Small intestine (tissue), 7 donors: ENCODE measurements around the gene DSCAML1. TPM values are rescaled to one million over a fixed set of nuclear protein-coding genes. Genes with fewer than 3 reads are reported as not detected.

Experiments
- DNase-seq, 2 donors: peaks; one replicate each; pipeline versions ENCODE4 v3.0.0 to v3.0.0-alpha.2; 2013
- FAIRE-seq: peaks from 2 replicates; lab custom pipeline; 2012; peaks lifted over from hg19 to GRCh38; lab: Jason Lieb, UNC
- H3K27ac ChIP-seq, 3 donors: one replicate each; pipeline ENCODE4 v1.5.1; 2013; ENCODE audit warnings: low read length in 2 of 3, mild to moderate bottlenecking in 2 of 3, control low read depth in 1 of 3, inconsistent platforms in 1 of 3, low read depth in 1 of 3, moderate library complexity in 1 of 3
- H3K27me3 ChIP-seq, 3 donors: one replicate each; pipeline ENCODE4 v1.6.1; 2013; ENCODE audit warnings: low read length in 3 of 3, inconsistent platforms in 1 of 3; ENCODE audit not compliant: control insufficient read depth in 3 of 3, insufficient read depth in 3 of 3
- H3K36me3 ChIP-seq, 3 donors: one replicate each; pipeline ENCODE4 v1.6.1; 2013; ENCODE audit warnings: low read length in 3 of 3, inconsistent platforms in 1 of 3, low read depth in 1 of 3, mild to moderate bottlenecking in 1 of 3, moderate library complexity in 1 of 3; ENCODE audit not compliant: control insufficient read depth in 3 of 3, insufficient read depth in 2 of 3
- H3K4me1 ChIP-seq, 3 donors: one replicate each; pipeline ENCODE4 v1.6.1; 2013; ENCODE audit warnings: low read length in 2 of 3, inconsistent platforms in 1 of 3, low read depth in 1 of 3, mild to moderate bottlenecking in 1 of 3, moderate library complexity in 1 of 3; ENCODE audit not compliant: control insufficient read depth in 3 of 3, insufficient read depth in 2 of 3
- H3K4me3 ChIP-seq, 3 donors: one replicate each; pipeline ENCODE4 v1.5.1; 2013; ENCODE audit warnings: low read length in 3 of 3, control low read depth in 1 of 3, inconsistent platforms in 1 of 3, low read depth in 1 of 3, mild to moderate bottlenecking in 1 of 3, moderate library complexity in 1 of 3
- H3K9me3 ChIP-seq, 2 donors: one replicate each; pipeline ENCODE4 v1.6.1; 2013; ENCODE audit warnings: low read depth in 1 of 2, low read length in 1 of 2; ENCODE audit not compliant: control insufficient read depth in 2 of 2, insufficient read depth in 1 of 2
- WGBS, 3 donors: extraction: QIAGEN DNeasy Blood & Tissue Kit; methylation state at CpG; one replicate each; pipeline ENCODE4 v1.1.7; 2013; 5-methylcytosine and 5-hydroxymethylcytosine counted together
- polyA plus RNA-seq, 4 donors: library from polyadenylated mRNA; stranded (reverse) in 3 of 4; unstranded in 1 of 4; fragments of 200-250 nt in 3 of 4; fragments of 120-200 nt in 1 of 4; gene quantifications; one replicate each; pipeline versions ENCODE4 v1.2.1 to v1.2.3, GENCODE V29; 2013
- donor health status: healthy with polysubstance abuse.
- donor health status: control.
- donor health status: control.
- donor health status: Bipolar disorder and iron deficiency.
- donor health status: healthy.

The DSCAML1 gene
- polyA plus RNA-seq, 4 donors, result under 0.01 to 3.3 (median 0.22) TPM; not detected in 1

DNA sequence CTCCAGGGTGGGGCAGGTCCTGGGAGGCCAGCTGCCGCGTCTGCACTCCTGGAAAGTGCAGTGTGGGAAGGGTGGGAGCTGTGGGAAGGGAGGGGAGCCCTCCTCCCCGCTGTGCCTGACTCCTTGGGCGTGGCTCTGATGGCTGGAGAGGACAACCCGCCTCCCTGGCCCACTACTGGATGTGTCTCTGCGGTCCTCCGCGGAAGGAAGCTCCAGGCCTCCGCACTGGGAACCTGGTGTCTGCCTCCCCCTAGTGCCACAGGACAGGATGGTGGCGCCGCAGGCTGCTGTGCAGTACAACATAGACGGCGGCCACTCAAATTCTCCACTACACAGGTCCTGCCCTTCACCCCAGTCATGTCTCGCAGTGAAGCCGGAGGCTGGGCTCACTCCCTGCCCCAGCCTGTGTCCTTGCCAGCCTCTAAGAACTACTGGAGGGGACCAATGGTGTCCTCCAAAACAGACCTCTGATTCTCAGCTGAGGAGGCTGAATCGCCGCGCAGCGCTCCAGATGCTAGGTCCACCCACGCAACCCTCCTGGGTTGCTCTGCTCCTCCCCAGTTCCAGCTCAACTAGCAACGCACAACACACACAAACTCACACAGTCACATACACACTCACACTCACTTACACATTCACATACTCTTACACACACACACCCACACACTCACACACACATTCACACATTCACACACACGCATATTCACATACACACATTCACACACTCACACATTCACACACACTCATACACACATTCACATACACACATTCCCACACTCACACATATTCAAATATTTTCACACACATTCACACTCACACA is 12.4 kb upstream of the DSCAML1 start:
- 21 to 30% (median 28%) methylated on average over 22 of the region's 22 CpGs for WGBS, 3 donors
- no peak overlapping the region for H3K4me3 ChIP-seq
- no peak for FAIRE-seq
- peak; percentile 59 to 85 for DNase-seq
- H3K4me1 ChIP-seq, result peaks cover 0 to 13% (median 2%) of the 10 kb centered on the region in 3 donors
- no peaks in the 10 kb centered on the region for H3K27me3 ChIP-seq
- peak overlapping the region in 1 of 3 donors; percentile 9 for H3K27ac ChIP-seq
- H3K36me3 ChIP-seq, result no peaks in the 10 kb centered on the region
- no peaks in the 10 kb centered on the region for H3K9me3 ChIP-seq

DNA sequence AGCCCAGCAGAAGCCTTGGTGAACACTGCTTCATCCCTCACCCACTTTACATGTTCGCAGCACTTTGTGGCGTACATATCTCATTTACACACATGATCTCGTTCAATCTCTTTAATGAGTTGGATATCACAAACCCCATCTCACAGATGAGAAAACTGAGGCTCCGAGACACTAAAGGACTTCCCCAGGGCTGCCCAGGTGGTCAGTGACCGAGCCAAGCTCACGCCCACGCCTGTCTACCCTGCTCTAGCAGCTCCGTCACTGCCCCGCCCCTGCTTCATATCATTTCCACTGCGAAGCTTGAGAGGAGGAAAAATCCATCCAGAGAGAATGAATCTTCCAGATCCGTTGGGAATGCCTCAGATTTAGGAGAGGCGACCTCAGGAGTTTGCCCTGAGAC is 11.8 kb upstream of the DSCAML1 start:
- WGBS, 3 donors, result 28 to 56% (median 36%) methylated on average over 12 of the region's 12 CpGs
- H3K9me3 ChIP-seq, result no peaks in the 10 kb centered on the region
- no peaks in the 10 kb centered on the region for H3K36me3 ChIP-seq
- H3K4me1 ChIP-seq, result peaks cover 0 to 6% (median 0%) of the 10 kb centered on the region in 3 donors
- FAIRE-seq (no peak), DNase-seq (peak in 1 of 2 donors; percentile 56)
- H3K27ac ChIP-seq, result peak overlapping the region in 1 of 3 donors; percentile 9
- no peaks in the 10 kb centered on the region for H3K27me3 ChIP-seq
- no peak overlapping the region for H3K4me3 ChIP-seq

DNA sequence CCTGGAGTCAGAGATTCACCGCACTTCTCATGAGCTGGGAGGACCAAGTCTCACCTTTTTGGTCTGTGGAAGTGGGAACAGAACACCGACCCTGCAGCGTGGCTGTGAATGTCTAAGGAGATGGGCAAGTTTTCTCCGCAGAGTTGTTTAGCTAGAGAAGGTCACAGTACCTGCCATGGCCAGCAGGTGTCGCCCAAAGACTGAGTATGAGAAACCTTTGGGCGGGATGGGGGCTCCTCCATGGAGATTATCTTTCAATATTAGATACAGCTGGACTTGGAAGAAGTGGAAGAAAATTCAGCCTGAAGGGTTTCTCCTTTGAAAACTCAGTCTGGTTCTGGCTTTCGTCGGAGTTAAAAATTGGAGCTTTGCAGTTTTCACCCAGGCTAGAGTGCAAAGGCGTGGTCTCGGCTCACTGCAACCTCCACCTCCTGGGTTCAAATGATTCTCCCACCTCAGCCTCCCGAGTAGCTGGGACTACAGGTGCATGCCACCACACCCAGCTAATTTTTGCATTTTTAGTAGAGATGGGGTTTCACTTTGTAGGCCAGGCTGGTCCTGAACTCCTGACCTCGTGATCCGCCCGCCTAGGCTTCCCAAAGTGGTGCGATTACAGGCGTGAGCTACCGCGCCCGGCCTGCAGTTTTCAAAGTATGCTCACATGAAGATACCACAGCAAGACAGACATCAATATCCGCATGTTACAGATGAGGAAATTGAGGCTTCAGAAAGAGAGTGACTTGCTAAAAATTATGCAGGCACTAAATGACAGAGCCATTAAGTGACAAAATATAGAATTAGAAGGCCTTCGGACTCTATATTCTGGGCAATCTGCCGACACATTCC is 10.7 kb upstream of the DSCAML1 start:
- DNase-seq (peak; percentile 62 to 75), FAIRE-seq (no peak)
- Histone ChIP-seq H3K4me3 (no peak overlapping the region), H3K27ac (no peak overlapping the region), H3K4me1 (peaks cover 0 to 6% (median 0%) of the 10 kb centered on the region in 3 donors), H3K9me3 (no peaks in the 10 kb centered on the region), H3K27me3 (no peaks in the 10 kb centered on the region), H3K36me3 (no peaks in the 10 kb centered on the region)
- WGBS, 3 donors, result 32 to 50% (median 39%) methylated on average over 22 of the region's 22 CpGs

DNA sequence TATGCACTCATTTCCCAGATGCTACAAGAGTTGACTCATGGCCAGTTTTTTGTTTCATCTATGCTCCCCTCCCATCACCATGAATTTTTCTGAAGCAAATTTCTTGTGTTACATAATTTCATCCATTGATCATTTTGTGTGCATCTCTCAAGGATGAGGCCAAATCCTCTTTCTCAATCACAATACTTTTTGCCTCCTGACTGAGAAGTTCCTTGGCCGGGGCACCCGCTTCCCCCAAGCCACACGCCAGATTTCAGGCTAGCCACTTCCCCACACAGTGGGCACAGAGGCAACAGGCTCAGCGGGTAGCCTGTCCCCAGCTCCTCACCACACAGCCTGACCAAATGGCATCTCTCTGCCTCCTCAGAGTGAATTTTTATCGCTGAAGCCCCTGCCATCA is 9.8 kb upstream of the DSCAML1 start:
- no peaks in the 10 kb centered on the region for H3K9me3 ChIP-seq
- H3K27ac ChIP-seq, result no peak overlapping the region
- DNase-seq (no peak), FAIRE-seq (no peak)
- H3K4me1 ChIP-seq, result peaks cover 0 to 6% (median 0%) of the 10 kb centered on the region in 3 donors
- H3K36me3 ChIP-seq, result no peaks in the 10 kb centered on the region
- H3K27me3 ChIP-seq, result no peaks in the 10 kb centered on the region
- H3K4me3 ChIP-seq, result no peak overlapping the region
- 74 to 89% (median 81%) methylated on average over 5 of the region's 5 CpGs for WGBS, 3 donors

DNA sequence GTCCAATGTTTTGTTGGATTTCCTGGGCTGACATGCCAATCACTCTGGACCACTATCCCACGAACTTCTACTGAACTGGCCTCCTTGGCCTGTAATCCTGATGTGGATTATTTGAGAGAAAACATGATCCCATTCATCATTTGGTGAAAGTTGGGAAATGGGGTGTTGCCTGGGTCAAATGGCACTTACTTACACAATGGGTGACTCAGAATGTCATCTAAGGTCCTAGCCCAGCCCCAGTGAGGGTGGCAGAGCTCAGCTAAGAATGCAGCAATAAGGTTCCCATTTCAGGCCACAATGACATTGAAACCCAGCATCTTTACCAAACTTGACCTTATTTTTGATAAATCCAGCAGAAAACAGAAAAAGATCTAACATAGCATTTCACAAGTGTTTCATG is 8.0 kb upstream of the DSCAML1 start:
- Histone ChIP-seq H3K4me1 (peaks cover 0 to 6% (median 0%) of the 10 kb centered on the region in 3 donors), H3K27me3 (no peaks in the 10 kb centered on the region), H3K4me3 (no peak overlapping the region), H3K27ac (no peak overlapping the region), H3K36me3 (no peaks in the 10 kb centered on the region), H3K9me3 (no peaks in the 10 kb centered on the region)
- FAIRE-seq, result no peak
- no peak for DNase-seq
- 40 to 46% (median 44%) methylated on average over 1 of the region's 1 CpG for WGBS, 3 donors

DNA sequence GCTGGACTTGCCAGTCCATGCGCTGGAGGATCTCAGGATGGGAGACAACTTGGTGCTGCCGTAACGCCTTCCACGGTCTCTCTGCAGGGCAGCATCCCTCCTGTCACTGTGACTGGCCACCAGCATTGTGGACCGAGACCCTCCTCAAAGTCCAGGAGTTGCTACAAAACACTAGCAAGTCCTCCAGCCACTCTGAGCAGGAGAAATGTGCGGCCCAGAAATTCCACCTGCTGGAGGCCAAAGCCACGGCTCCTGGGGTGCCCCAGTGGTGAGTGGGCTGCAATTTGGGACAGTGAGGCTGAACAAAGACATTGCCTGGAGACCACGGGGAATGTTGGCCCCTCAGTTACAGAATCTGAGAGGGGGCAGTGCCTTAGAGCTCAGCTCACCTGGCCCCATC is 6.9 kb upstream of the DSCAML1 start:
- no peak overlapping the region for H3K27ac ChIP-seq
- no peak overlapping the region for H3K4me3 ChIP-seq
- peaks cover 0 to 3% (median 0%) of the 10 kb centered on the region in 3 donors for H3K4me1 ChIP-seq
- no peaks in the 10 kb centered on the region for H3K27me3 ChIP-seq
- no peaks in the 10 kb centered on the region for H3K9me3 ChIP-seq
- no peaks in the 10 kb centered on the region for H3K36me3 ChIP-seq
- WGBS, 3 donors, result 87 to 93% (median 87%) methylated on average over 8 of the region's 8 CpGs
- no peak for DNase-seq
- no peak for FAIRE-seq

DNA sequence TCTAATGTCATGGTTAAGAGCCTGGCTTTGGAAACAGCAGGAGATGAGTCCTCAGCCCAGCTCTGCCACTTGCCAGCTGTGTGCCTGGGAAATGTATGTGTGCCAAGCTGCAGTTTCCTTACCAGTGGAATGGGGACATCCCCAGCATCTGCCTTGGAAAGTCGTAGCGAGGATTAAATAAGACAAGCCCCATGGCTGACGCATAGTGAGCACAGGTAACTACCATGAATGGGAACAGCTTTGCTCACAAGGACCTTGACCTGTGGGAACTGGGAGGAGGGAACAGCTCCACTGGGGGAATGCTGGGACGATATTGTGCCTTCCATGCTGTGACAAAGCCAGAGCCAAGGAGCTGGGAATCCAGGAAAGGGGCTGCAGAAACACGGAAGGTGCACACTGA is 2.6 kb upstream of the DSCAML1 start:
- H3K9me3 ChIP-seq, result no peaks in the 10 kb centered on the region
- no peak for FAIRE-seq
- no peaks in the 10 kb centered on the region for H3K36me3 ChIP-seq
- DNase-seq, result peak; percentile 51 to 62
- H3K27me3 ChIP-seq, result peaks cover 2 to 29% (median 14%) of the 10 kb centered on the region in 3 donors
- H3K4me1 ChIP-seq, result peaks cover 0 to 14% (median 6%) of the 10 kb centered on the region in 3 donors
- no peak overlapping the region for H3K27ac ChIP-seq
- 17 to 53% (median 43%) methylated on average over 5 of the region's 5 CpGs for WGBS, 3 donors
- H3K4me3 ChIP-seq, result no peak overlapping the region

DNA sequence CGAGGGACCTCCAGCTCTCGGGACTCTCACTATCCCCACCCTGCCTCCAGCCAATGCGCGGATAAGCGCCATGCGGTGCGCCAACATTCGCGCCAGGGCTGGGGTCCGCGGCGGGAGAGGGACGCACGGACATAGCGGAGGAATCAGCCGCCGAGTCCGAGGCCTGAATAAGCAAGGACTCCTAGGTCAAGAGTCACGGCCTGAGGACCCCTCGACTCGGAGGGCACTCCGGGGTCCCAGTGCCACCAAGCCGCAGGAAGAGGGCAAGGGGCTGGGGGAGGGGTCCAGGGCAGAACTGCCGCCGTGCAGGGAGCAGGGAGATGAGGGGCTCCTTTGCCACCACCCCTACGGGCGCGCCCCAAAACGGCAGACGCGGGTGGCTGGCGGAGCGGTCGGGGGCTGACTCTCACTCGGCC is 552 bp downstream of the DSCAML1 start:
- no peak for FAIRE-seq
- Histone ChIP-seq H3K4me3 (peak overlapping the region; percentile 18 to 45 (median 34)), H3K9me3 (no peaks in the 10 kb centered on the region), H3K27ac (no peak overlapping the region), H3K36me3 (no peaks in the 10 kb centered on the region), H3K4me1 (peaks cover 0 to 14% (median 6%) of the 10 kb centered on the region in 3 donors), H3K27me3 (peaks cover 2 to 52% (median 17%) of the 10 kb centered on the region in 3 donors)
- peak in 1 of 2 donors; percentile 23 for DNase-seq
- WGBS, 3 donors, result 3 to 5% (median 3%) methylated on average over 25 to 35 of the region's 35 CpGs
